SU-DHL-6 (cell line): ENCODE data around the gene UXS1.

Experiments
- H2AFZ ChIP-seq: fragments of 200-600 bp; sonication (generic); 2 replicates; pipeline ENCODE4 v1.6.1; 2014; ENCODE audit warnings: low read depth, mild to moderate bottlenecking, moderate library complexity, mixed read lengths, antibody characterized with exemption, low read length; ENCODE audit not compliant: severe bottlenecking
- H3F3A ChIP-seq: fragments of 200-600 bp; shearing (Covaris generic); 2 replicates; pipeline ENCODE4 v1.6.0; 2016; ENCODE audit warnings: antibody characterized with exemption, mild to moderate bottlenecking; ENCODE audit not compliant: insufficient read depth
- H3K27ac ChIP-seq: fragments of 200-600 bp; sonication (generic); 2 replicates; pipeline ENCODE4 v1.5.1; 2016; ENCODE audit warnings: low read depth, mild to moderate bottlenecking, low read length, moderate library complexity, mixed read lengths
- H3K27me3 ChIP-seq: fragments of 200-600 bp; sonication (generic), shearing (Covaris generic); 2 replicates; pipeline ENCODE4 v1.6.0; 2014; ENCODE audit warnings: mild to moderate bottlenecking, low read length
- H3K36me3 ChIP-seq: fragments of 200-600 bp; sonication (generic); 2 replicates; pipeline ENCODE4 v1.6.1; 2014; ENCODE audit warnings: mild to moderate bottlenecking, low read length, mixed read lengths
- H3K4me2 ChIP-seq: fragments of 300-600, 200-600 bp; shearing (Covaris generic), sonication (generic); 2 replicates; pipeline ENCODE4 v1.6.0; 2014; ENCODE audit warnings: low read length, low read depth, mild to moderate bottlenecking; ENCODE audit not compliant: poor library complexity, severe bottlenecking
- H3K4me3 ChIP-seq: fragments of 200-600 bp; sonication (generic); 2 replicates; pipeline ENCODE4 v1.5.1; 2014; ENCODE audit warnings: antibody characterized with exemption, low read length, mild to moderate bottlenecking, mixed read lengths; ENCODE audit not compliant: insufficient read depth, poor library complexity, severe bottlenecking
- H3K79me2 ChIP-seq: fragments of 200-600 bp; sonication (generic); 2 replicates; pipeline ENCODE4 v1.6.1; 2014; ENCODE audit warnings: mild to moderate bottlenecking, low read length, moderate library complexity; ENCODE audit not compliant: insufficient read depth
- H3K9ac ChIP-seq: fragments of 200-600 bp; sonication (generic); 2 replicates; pipeline ENCODE4 v1.7.0; 2014; ENCODE audit warnings: mild to moderate bottlenecking, low read length
- H3K9me2 ChIP-seq: fragments of 200-600 bp; sonication (generic); replicated peaks from 2 replicates; pipeline ENCODE4 v1.6.1; 2014; ENCODE audit warnings: low read length; ENCODE audit not compliant: insufficient read depth
- H3K9me3 ChIP-seq: fragments of 200-600 bp; sonication (generic); 2 replicates; pipeline ENCODE4 v1.6.1; 2014; ENCODE audit warnings: low read length, mixed read lengths; ENCODE audit not compliant: insufficient read depth
- H4K20me1 ChIP-seq: fragments of 200-600 bp; sonication (generic); 2 replicates; pipeline ENCODE4 v1.6.1; 2014; ENCODE audit warnings: low read depth, mild to moderate bottlenecking, antibody characterized with exemption, low read length, moderate library complexity, mixed read lengths
- CTCF ChIP-seq: fragments of 200-600 bp; sonication (generic); IDR thresholded peaks from one replicate; pipeline ENCODE4 v1.5.1; 2017; ENCODE audit warnings: antibody characterized with exemption, mild to moderate bottlenecking, low read length, moderate library complexity; ENCODE audit not compliant: insufficient read depth, poor library complexity, severe bottlenecking
- EZH2phosphoT487 ChIP-seq: fragments of 200-600 bp; sonication (generic), shearing (Covaris generic); conservative IDR thresholded peaks from 2 replicates; pipeline ENCODE4 v1.6.1; 2018; ENCODE audit warnings: mild to moderate bottlenecking, antibody characterized with exemption, low read length, moderate library complexity, mixed read lengths

Gene UXS1

GRCh38 chr2:106108351-106108750, 85.8 kb downstream of the UXS1 start:
- Histone ChIP-seq H4K20me1 (no peaks in the 10 kb centered on the region), H3K9me2 (no peaks in the 10 kb centered on the region), H3K9ac (no peak overlapping the region), H3K36me3 (no peaks in the 10 kb centered on the region), H2AFZ (no peak overlapping the region), H3K4me3 (no peak overlapping the region), H3K27ac (no peak overlapping the region), H3K79me2 (no peaks in the 10 kb centered on the region), H3K9me3 (no peaks in the 10 kb centered on the region), H3F3A (no peaks in the 10 kb centered on the region), H3K4me2 (no peak overlapping the region), H3K27me3 (no peaks in the 10 kb centered on the region)
- TF ChIP-seq CTCF (no peak), EZH2phosphoT487 (no peak)

DNA sequence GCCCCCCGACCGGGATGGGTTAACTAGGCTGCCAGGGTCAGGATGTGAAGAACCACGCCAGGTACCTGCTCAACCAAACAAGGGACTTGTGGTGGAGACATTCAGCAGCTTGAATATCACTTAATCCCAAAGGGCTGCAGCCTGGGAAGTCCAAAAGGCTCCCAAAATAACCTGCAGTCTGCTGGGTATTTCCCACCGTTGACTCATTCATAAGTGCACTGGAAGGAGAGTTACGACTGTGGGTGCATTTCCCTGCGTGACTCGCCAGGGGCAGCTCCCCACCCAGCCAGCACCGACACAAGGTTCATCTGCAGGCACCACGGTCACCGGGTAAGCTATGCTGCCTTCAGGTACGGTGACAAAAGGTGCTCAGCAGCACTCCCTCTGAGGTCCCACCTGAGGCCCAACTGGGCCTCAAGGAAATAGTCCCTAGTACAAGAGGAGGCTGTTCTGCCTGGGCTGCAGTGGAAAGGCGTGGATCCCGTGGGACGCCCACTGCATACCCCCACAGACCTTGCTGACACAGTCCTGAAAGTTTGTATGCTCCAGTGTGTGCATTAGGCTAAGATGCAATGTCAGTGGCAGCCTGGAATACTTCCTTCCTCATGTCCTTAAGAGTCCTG, 86.5 kb downstream of the UXS1 start:
- H3K36me3 ChIP-seq: no peaks in the 10 kb centered on the region
- no peak overlapping the region for H3K4me3 ChIP-seq
- H3K9me3 ChIP-seq: no peaks in the 10 kb centered on the region
- H4K20me1 ChIP-seq: no peaks in the 10 kb centered on the region
- H3K27ac ChIP-seq: no peak overlapping the region
- no peaks in the 10 kb centered on the region for H3F3A ChIP-seq
- H2AFZ ChIP-seq: no peak overlapping the region
- H3K9me2 ChIP-seq: no peaks in the 10 kb centered on the region
- H3K9ac ChIP-seq: no peak overlapping the region
- H3K4me2 ChIP-seq: no peak overlapping the region
- H3K79me2 ChIP-seq: no peaks in the 10 kb centered on the region
- no peaks in the 10 kb centered on the region for H3K27me3 ChIP-seq
- TF ChIP-seq CTCF (no peak), EZH2phosphoT487 (no peak)

DNA sequence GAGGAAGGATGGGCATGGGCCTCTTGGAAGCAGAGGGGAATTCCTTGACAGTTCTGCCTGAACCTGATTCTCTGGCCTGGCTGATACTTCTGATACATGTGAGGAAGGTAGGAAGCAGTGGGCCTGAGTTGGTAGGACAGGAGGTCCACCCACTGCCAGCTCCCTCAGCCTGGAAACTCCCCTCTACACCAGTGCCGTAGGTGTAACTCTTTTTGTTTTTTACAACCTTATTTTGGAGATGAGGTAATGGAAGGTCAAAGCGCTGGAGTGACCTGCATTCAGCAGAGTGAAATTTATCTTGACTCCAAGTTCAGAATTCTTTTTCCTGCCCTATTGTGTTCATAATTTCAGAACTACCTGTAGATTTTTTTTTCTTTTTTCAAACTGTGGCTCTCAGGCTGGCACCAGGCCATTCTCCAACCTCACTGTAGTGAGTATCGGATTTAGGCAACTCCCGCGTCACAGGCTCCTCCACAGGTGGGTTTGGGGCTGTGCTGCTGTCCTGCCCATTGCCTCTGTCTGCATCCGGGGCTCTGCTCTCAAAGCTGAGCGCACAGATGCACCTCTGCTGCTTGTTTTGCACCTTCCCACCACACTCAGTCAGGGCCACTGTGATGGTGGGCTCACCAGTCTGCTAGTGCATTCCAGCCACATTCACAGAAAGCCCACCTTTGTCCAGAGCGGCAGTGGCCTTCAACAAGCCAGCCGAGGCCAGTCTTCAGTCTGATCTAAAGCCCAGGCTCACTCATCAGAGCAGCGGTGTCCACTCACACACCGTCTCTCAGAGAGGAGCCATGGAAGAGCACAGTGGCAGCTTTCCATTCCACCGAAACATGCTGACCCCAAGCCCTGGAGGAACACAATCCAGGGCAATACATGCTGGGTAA, 87.2 kb downstream of the UXS1 start:
- Histone ChIP-seq H3K4me3 (no peak overlapping the region), H4K20me1 (no peaks in the 10 kb centered on the region), H3K9ac (no peak overlapping the region), H2AFZ (no peak overlapping the region), H3K9me2 (no peaks in the 10 kb centered on the region), H3K79me2 (no peaks in the 10 kb centered on the region), H3K4me2 (no peak overlapping the region), H3K36me3 (no peaks in the 10 kb centered on the region), H3K27ac (no peak overlapping the region), H3F3A (no peaks in the 10 kb centered on the region), H3K27me3 (no peaks in the 10 kb centered on the region), H3K9me3 (no peaks in the 10 kb centered on the region)
- TF ChIP-seq CTCF (no peak), EZH2phosphoT487 (no peak)
